OCI-LY3 (cell line): ENCODE data around the gene ERAS.

Experiments
- EZH2phosphoT487 ChIP-seq: fragments of 200-600 bp; shearing (Covaris generic); IDR thresholded peaks from 2 replicates; pipeline ENCODE4 v1.6.1; 2018; ENCODE audit warnings: antibody characterized with exemption, mixed run types, low read depth
- TF ChIP-seq, protein P1 (sequence below): fragments of 200-600, 300-600 bp; sonication (generic); IDR thresholded peaks from 2 replicates; pipeline ENCODE4 v1.5.1; 2014; ENCODE audit warnings: antibody characterized with exemption, low read length, low read depth

GRCh38 chrX:48852857-48853256 lies 26.5 kb downstream of the ERAS start:
- TF ChIP-seq, protein P1, sequence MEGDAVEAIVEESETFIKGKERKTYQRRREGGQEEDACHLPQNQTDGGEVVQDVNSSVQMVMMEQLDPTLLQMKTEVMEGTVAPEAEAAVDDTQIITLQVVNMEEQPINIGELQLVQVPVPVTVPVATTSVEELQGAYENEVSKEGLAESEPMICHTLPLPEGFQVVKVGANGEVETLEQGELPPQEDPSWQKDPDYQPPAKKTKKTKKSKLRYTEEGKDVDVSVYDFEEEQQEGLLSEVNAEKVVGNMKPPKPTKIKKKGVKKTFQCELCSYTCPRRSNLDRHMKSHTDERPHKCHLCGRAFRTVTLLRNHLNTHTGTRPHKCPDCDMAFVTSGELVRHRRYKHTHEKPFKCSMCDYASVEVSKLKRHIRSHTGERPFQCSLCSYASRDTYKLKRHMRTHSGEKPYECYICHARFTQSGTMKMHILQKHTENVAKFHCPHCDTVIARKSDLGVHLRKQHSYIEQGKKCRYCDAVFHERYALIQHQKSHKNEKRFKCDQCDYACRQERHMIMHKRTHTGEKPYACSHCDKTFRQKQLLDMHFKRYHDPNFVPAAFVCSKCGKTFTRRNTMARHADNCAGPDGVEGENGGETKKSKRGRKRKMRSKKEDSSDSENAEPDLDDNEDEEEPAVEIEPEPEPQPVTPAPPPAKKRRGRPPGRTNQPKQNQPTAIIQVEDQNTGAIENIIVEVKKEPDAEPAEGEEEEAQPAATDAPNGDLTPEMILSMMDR, result no peak
- TF ChIP-seq EZH2phosphoT487, result no peak
